HepG2 (cell line): Measurements from ENCODE around the gene GFAP. TPM values are rescaled to one million over a fixed set of nuclear protein-coding genes. Genes with fewer than 3 reads are reported as not detected.
A peak's percentile ranks its signal among the peaks of the same experiment; 100 is the strongest.

Experiments used
- MTA1 ChIP-seq: sonication (generic); formaldehyde crosslinking; IDR thresholded peaks from 2 replicates; pipeline ENCODE4 v1.4.0; 2020; ENCODE audit warnings: missing genetic modification reagents, mild to moderate bottlenecking, borderline replicate concordance
- SALL1 ChIP-seq: sonication (generic); formaldehyde crosslinking; IDR thresholded peaks from 2 replicates; pipeline ENCODE4 v1.8.0; 2022; ENCODE audit warnings: mild to moderate bottlenecking, missing genetic modification reagents
- ZBTB38 ChIP-seq: sonication (generic); formaldehyde crosslinking; IDR thresholded peaks from 2 replicates; pipeline ENCODE4 v1.5.1; 2020; ENCODE audit warnings: mild to moderate bottlenecking, missing genetic modification reagents
- ZFX ChIP-seq: sonication (generic); formaldehyde crosslinking; IDR thresholded peaks from 2 replicates; pipeline ENCODE4 v1.4.0; 2020; ENCODE audit warnings: mild to moderate bottlenecking, low read depth, missing genetic modification reagents, moderate library complexity
- ZMYM4 ChIP-seq: sonication (generic); formaldehyde crosslinking; IDR thresholded peaks from 2 replicates; pipeline ENCODE4 v1.8.1; 2023; ENCODE audit warnings: mild to moderate bottlenecking, missing genetic modification reagents
- ZNF572 ChIP-seq: sonication (generic); formaldehyde crosslinking; IDR thresholded peaks from 2 replicates; pipeline ENCODE4 v1.5.1; 2020; ENCODE audit warnings: mild to moderate bottlenecking, missing genetic modification reagents
- ZNF883 ChIP-seq: sonication (generic); formaldehyde crosslinking; IDR thresholded peaks from 2 replicates; pipeline ENCODE4 v1.5.1; 2020; ENCODE audit warnings: mild to moderate bottlenecking, missing genetic modification reagents; ENCODE audit errors: not compliant biosample characterization
- polyA plus RNA-seq, 8 experiments: library from polyadenylated mRNA; depleted of rRNA in 3 of 8; stranded (reverse) in 7 of 8; unstranded in 1 of 8; fragments of >200 nt; fragmentation: Illumina TruSeq in 4 of 8; extraction: Trizol in 4 of 8; gene quantifications; 2 replicates each; pipeline versions ENCODE4 v1.2.1 to v1.2.3, GENCODE V29; 2011 to 2016; ENCODE audit warnings: low read depth in 4 of 8, missing spikeins in 1 of 8, mixed read lengths in 1 of 8; ENCODE audit not compliant: insufficient read depth in 1 of 8
- total RNA-seq, 5 experiments: library from RNA; depleted of rRNA; stranded (reverse); fragments of >200 nt; fragmentation: Illumina TruSeq; extraction: Trizol; gene quantifications; 2 replicates each; pipeline ENCODE4 v1.2.3, GENCODE V29; 2016; ENCODE audit warnings: low read depth in 1 of 5
- TF ChIP-seq, protein P1 (sequence below): sonication (generic); formaldehyde crosslinking; IDR thresholded peaks from 2 replicates; pipeline ENCODE4 v1.4.0; 2020; ENCODE audit warnings: mild to moderate bottlenecking, missing genetic modification reagents
- TF ChIP-seq, protein P2 (sequence below): sonication (generic); formaldehyde crosslinking; IDR thresholded peaks from 2 replicates; pipeline ENCODE4 v1.5.0; 2020; ENCODE audit warnings: missing genetic modification reagents
- TF ChIP-seq, protein P3 (sequence below): sonication (generic); formaldehyde crosslinking; IDR thresholded peaks from 2 replicates; pipeline ENCODE4 v1.5.1; 2020; ENCODE audit warnings: mild to moderate bottlenecking, missing genetic modification reagents, borderline replicate concordance

The GFAP gene
- total and polyA plus RNA-seq, 2 of the 13 experiments (the other 11 are each of a cell fraction or from before 2014, with no cell fraction given), result 0.11 to 0.29 TPM

DNA sequence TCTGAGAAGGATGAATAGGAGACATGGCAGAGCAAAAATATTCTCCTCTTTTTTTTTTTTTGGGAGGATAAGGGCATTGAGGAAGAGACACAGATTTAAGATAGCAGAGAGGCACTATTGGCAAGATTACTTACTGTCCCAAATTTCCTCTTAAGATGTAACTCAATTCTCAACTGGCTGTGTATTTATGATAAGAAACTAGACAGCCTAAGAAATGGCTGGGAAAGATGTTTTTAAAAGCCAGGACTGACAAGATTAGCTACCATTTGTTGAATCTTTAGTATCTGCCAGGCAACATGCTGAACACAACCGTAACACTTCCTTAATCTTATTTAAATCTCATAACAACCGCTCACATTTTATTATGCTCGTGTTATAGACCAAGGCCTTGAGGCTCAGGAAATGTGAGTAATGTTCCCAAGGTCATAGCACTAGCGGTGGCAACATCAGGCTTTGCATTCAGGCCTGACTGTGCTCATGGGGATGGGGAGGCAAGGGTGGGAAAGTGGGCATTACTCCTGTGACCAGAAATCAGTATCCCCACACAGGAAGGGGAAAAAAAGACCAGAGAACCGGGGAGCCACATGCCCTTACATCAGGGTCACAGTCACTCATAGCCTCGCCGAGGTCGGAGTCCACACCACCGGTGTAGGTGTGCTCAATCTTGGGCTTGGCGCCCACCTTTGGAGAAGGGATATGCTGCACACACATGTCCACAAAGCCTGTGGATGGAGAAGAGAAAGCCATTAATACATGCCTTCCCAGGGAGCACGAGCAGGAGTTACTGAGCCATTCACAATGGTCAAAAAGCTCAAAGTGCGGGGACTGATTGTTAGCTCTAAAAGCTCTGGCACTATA is 52.0 kb downstream of the GFAP start (continued):
- TF ChIP-seq, protein P1, sequence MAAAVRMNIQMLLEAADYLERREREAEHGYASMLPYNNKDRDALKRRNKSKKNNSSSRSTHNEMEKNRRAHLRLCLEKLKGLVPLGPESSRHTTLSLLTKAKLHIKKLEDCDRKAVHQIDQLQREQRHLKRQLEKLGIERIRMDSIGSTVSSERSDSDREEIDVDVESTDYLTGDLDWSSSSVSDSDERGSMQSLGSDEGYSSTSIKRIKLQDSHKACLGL (CRISPR knock-in tag), result 0 out of 2 replicates have a peak, but pooled peaks have one; percentile 33
- TF ChIP-seq MTA1, result 0 out of 2 replicates have a peak, but pooled peaks have one; percentile 46
- 0 out of 2 replicates have a peak, but pooled peaks have one; percentile 25 for TF ChIP-seq SALL1 (CRISPR knock-in tag)
- no peak for TF ChIP-seq ZNF572 (CRISPR knock-in tag)
- TF ChIP-seq, protein P2, sequence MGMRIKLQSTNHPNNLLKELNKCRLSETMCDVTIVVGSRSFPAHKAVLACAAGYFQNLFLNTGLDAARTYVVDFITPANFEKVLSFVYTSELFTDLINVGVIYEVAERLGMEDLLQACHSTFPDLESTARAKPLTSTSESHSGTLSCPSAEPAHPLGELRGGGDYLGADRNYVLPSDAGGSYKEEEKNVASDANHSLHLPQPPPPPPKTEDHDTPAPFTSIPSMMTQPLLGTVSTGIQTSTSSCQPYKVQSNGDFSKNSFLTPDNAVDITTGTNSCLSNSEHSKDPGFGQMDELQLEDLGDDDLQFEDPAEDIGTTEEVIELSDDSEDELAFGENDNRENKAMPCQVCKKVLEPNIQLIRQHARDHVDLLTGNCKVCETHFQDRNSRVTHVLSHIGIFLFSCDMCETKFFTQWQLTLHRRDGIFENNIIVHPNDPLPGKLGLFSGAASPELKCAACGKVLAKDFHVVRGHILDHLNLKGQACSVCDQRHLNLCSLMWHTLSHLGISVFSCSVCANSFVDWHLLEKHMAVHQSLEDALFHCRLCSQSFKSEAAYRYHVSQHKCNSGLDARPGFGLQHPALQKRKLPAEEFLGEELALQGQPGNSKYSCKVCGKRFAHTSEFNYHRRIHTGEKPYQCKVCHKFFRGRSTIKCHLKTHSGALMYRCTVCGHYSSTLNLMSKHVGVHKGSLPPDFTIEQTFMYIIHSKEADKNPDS (CRISPR knock-in tag), result 0 out of 2 replicates have a peak, but pooled peaks have one; percentile 23
- TF ChIP-seq, protein P3, sequence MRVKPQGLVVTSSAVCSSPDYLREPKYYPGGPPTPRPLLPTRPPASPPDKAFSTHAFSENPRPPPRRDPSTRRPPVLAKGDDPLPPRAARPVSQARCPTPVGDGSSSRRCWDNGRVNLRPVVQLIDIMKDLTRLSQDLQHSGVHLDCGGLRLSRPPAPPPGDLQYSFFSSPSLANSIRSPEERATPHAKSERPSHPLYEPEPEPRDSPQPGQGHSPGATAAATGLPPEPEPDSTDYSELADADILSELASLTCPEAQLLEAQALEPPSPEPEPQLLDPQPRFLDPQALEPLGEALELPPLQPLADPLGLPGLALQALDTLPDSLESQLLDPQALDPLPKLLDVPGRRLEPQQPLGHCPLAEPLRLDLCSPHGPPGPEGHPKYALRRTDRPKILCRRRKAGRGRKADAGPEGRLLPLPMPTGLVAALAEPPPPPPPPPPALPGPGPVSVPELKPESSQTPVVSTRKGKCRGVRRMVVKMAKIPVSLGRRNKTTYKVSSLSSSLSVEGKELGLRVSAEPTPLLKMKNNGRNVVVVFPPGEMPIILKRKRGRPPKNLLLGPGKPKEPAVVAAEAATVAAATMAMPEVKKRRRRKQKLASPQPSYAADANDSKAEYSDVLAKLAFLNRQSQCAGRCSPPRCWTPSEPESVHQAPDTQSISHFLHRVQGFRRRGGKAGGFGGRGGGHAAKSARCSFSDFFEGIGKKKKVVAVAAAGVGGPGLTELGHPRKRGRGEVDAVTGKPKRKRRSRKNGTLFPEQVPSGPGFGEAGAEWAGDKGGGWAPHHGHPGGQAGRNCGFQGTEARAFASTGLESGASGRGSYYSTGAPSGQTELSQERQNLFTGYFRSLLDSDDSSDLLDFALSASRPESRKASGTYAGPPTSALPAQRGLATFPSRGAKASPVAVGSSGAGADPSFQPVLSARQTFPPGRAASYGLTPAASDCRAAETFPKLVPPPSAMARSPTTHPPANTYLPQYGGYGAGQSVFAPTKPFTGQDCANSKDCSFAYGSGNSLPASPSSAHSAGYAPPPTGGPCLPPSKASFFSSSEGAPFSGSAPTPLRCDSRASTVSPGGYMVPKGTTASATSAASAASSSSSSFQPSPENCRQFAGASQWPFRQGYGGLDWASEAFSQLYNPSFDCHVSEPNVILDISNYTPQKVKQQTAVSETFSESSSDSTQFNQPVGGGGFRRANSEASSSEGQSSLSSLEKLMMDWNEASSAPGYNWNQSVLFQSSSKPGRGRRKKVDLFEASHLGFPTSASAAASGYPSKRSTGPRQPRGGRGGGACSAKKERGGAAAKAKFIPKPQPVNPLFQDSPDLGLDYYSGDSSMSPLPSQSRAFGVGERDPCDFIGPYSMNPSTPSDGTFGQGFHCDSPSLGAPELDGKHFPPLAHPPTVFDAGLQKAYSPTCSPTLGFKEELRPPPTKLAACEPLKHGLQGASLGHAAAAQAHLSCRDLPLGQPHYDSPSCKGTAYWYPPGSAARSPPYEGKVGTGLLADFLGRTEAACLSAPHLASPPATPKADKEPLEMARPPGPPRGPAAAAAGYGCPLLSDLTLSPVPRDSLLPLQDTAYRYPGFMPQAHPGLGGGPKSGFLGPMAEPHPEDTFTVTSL (CRISPR knock-in tag), result 0 out of 2 replicates have a peak, but pooled peaks have one; percentile 22
- TF ChIP-seq ZMYM4 (CRISPR knock-in tag), result no peak
- no peak for TF ChIP-seq ZNF883 (CRISPR knock-in tag)
- 0 out of 2 replicates have a peak, but pooled peaks have one; percentile 48 for TF ChIP-seq ZBTB38 (CRISPR knock-in tag)
- peak; percentile 44; the same call in 1 of the 2 replicates for TF ChIP-seq ZFX
